ENCODE data around the gene NLRC5. TPM values are rescaled to one million over a fixed set of nuclear protein-coding genes. Genes with fewer than 3 reads are reported as not detected.
A peak's percentile ranks its signal among the peaks of the same experiment; 100 is the strongest.

Gene NLRC5
- total RNA-seq, 2 donors from 2014 or later: 8.3 to 23.4 TPM

GRCh38 chr16:57091200-57091974, 102.0 kb downstream of the NLRC5 start:
- peak; percentile 39 to 58 (median 54) for DNase-seq
- Histone ChIP-seq H3K27me3 (no peaks in the 10 kb centered on the region), H3K36me3 (replicated peaks in 1 of 2; ENCODE audit: insufficient read depth in 1 of 2, low read depth in 2 of 2) (no peaks in the 10 kb centered on the region), H3K4me3 (no peak overlapping the region), H3K4me1 (peaks cover 22% of the 10 kb centered on the region), H3K27ac (peak overlapping the region in 3 of 4 donors; percentile 67 to 78 (median 76)), H3K9me3 (no peaks in the 10 kb centered on the region)
- 22% methylated on average over 23 to 24 of the region's 24 CpGs for WGBS, 2 donors
- TF ChIP-seq CTCF (IDR thresholded peaks at IDR 0.05) (no peak), POLR2A (IDR thresholded peaks at IDR 0.05) (no peak)
- intact Hi-C loops (cut with DNase I): no loop called here
- ATAC-seq: peak; percentile 16

GRCh38 chr16:57091975-57092785, 102.8 kb downstream of the NLRC5 start, which contains the start of gene CPNE2:
Gene CPNE2, plus strand, starts transcription at chr16:57092583. Its CDS starts 18,160 bp downstream, at chr16:57110743.
- peak; percentile 60 to 75 (median 66) for DNase-seq
- Histone ChIP-seq H3K27ac (peak within 1 kb of the TSS in 3 of 4 donors; percentile 67 to 78 (median 76)), H3K9me3 (no peaks in the 10 kb centered on the region), H3K27me3 (no peaks in the 10 kb centered on the region), H3K4me1 (peaks cover 22% of the 10 kb centered on the region), H3K36me3 (replicated peaks in 1 of 2; ENCODE audit: insufficient read depth in 1 of 2, low read depth in 2 of 2) (no peaks in the 10 kb centered on the region), H3K4me3 (peak within 1 kb of the TSS in 1 of 2 donors; percentile 56)
- WGBS, 2 donors: 0 to 1% methylated on average over 7 to 79 of the region's 100 CpGs
- intact Hi-C loops (cut with DNase I): no loop called here
- ATAC-seq: peak; percentile 86
- peak; percentile 32 to 50 (median 38) for TF ChIP-seq POLR2A (IDR thresholded peaks at IDR 0.05)
- peak in 1 of 7 experiments; percentile 12 for TF ChIP-seq CTCF (IDR thresholded peaks at IDR 0.05)

DNA sequence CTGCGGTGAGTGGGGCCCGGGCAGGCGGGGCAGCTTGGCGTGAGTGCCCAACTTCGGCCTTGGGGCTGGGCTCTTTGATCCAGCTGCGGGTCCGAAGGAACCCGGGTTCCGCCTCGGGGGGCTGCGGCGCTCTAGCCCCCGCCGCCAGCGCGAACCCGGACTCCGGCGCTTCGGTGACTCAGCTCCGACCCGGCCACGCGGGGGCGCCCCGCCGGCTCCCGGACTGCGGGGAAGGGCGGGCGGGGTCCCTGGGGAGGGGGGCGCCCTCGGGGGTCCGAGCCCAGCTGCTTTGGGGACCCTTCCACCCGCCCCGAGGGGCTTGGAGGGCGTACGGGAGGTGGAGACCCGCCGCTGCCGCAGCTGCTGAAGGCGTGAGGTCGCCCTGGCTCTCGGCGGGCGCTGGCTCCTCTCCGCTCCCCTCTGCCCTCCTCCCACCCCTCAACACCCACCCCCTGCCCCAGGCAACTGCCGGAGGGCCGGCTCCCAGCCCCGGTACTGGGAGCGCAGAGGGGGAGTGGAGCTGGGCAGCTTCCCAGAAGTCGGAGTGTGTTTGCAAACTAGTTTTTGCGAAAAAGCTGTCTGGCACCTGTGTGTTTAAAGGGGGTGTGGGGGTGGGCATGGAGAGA, 103.5 kb downstream of the NLRC5 start:
- ATAC-seq: peak; percentile 52
- DNase-seq: peak; percentile 20 to 62 (median 45)
- Histone ChIP-seq H3K4me3 (peak overlapping the region in 1 of 2 donors; percentile 56), H3K4me1 (peaks cover 22% of the 10 kb centered on the region), H3K9me3 (no peaks in the 10 kb centered on the region), H3K27ac (peak overlapping the region in 3 of 4 donors; percentile 41 to 67 (median 63)), H3K36me3 (replicated peaks in 1 of 2; ENCODE audit: insufficient read depth in 1 of 2, low read depth in 2 of 2) (no peaks in the 10 kb centered on the region), H3K27me3 (no peaks in the 10 kb centered on the region)
- 0% methylated on average over 1 to 20 of the region's 53 CpGs for WGBS, 2 donors
- intact Hi-C loops (cut with DNase I): no loop called here
- peak; percentile 32 to 72 (median 50) for TF ChIP-seq CTCF (IDR thresholded peaks at IDR 0.05)
- TF ChIP-seq POLR2A (IDR thresholded peaks at IDR 0.05): no peak

DNA sequence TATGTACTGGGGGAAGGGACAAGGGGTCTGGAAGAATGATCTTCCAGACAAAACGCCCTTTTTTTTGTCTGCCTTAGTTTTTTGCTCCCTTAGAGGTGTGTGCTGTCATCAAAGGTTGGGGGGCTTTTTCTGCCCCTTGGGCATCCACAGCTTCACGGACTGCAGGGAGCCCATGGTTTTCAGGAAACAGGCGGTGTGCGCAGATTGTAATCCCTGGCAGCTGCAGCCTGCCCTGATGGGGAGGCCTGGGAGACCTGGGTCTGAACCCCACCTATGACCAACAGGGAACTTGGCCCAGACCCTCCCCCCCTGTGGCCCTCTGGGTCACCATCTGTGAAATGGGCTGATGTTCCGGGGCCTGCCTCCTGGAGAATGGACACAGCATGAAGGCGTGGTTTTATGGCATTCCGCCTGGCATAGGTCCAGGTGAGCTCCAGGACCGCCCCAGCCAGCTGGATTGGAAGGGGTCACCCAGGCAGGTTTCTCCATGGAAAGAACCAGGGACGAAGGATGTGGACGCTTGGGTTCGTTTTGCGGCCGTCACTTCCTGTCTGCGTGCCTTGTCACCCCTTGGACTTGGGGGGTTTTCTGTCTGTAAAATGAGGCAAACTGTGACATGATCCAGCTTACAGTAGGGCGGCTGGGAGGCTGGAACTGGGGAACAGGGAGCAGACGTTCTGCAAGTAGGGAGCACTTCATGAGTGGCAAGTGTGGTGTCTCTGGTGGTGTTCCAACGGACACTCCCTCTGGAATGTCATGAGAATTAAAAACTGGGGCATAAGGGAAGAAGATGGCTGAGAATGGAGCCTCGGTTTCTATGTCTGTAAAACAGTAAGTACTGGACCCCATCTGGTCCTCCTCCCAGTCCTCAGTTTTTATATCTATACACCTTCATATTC, 104.6 kb downstream of the NLRC5 start:
- intact Hi-C loops (cut with DNase I): no loop called here
- H3K27me3 ChIP-seq: no peaks in the 10 kb centered on the region
- H3K4me1 ChIP-seq: peaks cover 22% of the 10 kb centered on the region
- no peak for TF ChIP-seq CTCF (IDR thresholded peaks at IDR 0.05)
- TF ChIP-seq POLR2A (IDR thresholded peaks at IDR 0.05): no peak
- DNase-seq (peak in 2 of 4 donors; percentile 20 to 27), ATAC-seq (no peak)
- no peak overlapping the region for H3K4me3 ChIP-seq
- no peak overlapping the region for H3K27ac ChIP-seq
- 72 to 80% methylated on average over 13 to 18 of the region's 18 CpGs for WGBS, 2 donors
- H3K9me3 ChIP-seq: no peaks in the 10 kb centered on the region
- no peaks in the 10 kb centered on the region for H3K36me3 ChIP-seq (replicated peaks in 1 of 2; ENCODE audit: insufficient read depth in 1 of 2, low read depth in 2 of 2)

Data from body of pancreas (tissue), 4 donors.